ENCODE data around the gene IL10RB. TPM values are rescaled to one million over a fixed set of nuclear protein-coding genes. Genes with fewer than 3 reads are reported as not detected.
"Not testable (repeated sequence)": the region's sequence is repeated elsewhere in the genome, so short reads cannot be mapped to it uniquely, and the experiment has no call there.

IL10RB gene
- total RNA-seq, 1 donor from 2014 or later, result 49.1 TPM

DNA sequence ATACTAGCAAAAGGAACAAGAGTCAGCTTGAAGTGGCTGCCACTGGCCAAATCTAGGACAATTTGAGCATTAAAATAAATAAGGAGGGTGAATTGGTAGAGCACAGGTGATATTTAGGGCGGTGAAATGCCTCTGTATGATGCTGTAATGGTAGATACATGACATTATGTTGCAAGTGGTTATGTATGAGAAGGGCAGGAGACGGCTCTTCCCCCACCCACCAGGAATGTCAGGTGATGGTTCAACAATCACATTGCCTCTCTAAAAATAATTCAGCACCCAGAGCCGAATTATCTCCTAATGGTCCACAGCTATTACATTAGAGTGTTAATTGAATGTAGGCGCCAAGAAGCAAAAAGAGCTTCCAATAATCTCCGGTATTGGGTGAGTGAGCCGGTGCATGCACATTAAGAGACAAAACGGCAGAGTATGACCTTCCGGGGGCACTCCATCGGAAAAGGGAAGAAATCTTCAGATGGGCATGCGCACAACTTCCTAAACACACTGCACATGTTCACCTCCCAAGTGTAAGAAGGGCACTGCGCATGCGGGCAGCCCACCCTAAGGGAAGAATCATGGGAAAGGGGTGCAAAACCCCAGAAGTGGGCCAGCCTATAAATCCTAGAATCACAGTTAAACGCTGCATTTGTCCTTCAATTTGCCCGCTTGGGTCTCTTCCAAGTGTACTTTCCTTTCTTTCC is 51.8 kb downstream of the IL10RB start:
- no peaks in the 10 kb centered on the region for H3K27me3 ChIP-seq (ENCODE audit: low read depth)
- no peaks in the 10 kb centered on the region for H3K36me3 ChIP-seq
- H3K4me1 ChIP-seq, result no peaks in the 10 kb centered on the region
- H3K27ac ChIP-seq, result no peak overlapping the region
- no peaks in the 10 kb centered on the region for H3K9me3 ChIP-seq
- no peak overlapping the region for H3K4me3 ChIP-seq
- ATAC-seq (no peak), DNase-seq (no peak)
- TF ChIP-seq, protein P1, sequence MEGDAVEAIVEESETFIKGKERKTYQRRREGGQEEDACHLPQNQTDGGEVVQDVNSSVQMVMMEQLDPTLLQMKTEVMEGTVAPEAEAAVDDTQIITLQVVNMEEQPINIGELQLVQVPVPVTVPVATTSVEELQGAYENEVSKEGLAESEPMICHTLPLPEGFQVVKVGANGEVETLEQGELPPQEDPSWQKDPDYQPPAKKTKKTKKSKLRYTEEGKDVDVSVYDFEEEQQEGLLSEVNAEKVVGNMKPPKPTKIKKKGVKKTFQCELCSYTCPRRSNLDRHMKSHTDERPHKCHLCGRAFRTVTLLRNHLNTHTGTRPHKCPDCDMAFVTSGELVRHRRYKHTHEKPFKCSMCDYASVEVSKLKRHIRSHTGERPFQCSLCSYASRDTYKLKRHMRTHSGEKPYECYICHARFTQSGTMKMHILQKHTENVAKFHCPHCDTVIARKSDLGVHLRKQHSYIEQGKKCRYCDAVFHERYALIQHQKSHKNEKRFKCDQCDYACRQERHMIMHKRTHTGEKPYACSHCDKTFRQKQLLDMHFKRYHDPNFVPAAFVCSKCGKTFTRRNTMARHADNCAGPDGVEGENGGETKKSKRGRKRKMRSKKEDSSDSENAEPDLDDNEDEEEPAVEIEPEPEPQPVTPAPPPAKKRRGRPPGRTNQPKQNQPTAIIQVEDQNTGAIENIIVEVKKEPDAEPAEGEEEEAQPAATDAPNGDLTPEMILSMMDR (IDR thresholded peaks at IDR 0.05), result no peak
- intact Hi-C loops (cut with DNase I), result no loop called here

DNA sequence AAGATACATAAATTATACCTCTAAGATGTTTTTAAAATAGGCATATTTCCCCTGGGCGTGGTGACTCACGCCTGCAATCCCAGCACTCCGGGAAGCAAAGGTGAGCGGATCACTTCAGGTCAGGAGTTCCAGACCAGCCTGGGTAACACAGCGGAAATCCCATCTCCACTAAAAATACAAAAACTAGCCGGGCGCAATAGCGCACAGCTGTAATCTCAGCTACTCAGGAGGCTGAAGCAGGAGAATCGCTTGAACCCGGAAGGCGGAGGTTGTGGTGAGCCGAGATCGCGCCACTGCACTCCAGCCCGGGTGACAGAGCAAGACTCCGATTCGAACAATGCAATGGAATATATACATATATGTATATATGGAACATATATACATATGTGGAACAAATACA is 54.8 kb downstream of the IL10RB start:
- intact Hi-C loops (cut with DNase I); ATAC-seq; H3K4me3 ChIP-seq; H3K27me3 ChIP-seq (ENCODE audit: low read depth); H3K36me3 ChIP-seq; H3K4me1 ChIP-seq; DNase-seq; H3K27ac ChIP-seq; H3K9me3 ChIP-seq: not testable (repeated sequence)

GRCh38 chr21:33323610-33324009 is 57.4 kb downstream of the IL10RB start:
- peak overlapping the region; percentile 99 for H3K4me3 ChIP-seq
- not testable (repeated sequence) for H3K27ac ChIP-seq

DNA sequence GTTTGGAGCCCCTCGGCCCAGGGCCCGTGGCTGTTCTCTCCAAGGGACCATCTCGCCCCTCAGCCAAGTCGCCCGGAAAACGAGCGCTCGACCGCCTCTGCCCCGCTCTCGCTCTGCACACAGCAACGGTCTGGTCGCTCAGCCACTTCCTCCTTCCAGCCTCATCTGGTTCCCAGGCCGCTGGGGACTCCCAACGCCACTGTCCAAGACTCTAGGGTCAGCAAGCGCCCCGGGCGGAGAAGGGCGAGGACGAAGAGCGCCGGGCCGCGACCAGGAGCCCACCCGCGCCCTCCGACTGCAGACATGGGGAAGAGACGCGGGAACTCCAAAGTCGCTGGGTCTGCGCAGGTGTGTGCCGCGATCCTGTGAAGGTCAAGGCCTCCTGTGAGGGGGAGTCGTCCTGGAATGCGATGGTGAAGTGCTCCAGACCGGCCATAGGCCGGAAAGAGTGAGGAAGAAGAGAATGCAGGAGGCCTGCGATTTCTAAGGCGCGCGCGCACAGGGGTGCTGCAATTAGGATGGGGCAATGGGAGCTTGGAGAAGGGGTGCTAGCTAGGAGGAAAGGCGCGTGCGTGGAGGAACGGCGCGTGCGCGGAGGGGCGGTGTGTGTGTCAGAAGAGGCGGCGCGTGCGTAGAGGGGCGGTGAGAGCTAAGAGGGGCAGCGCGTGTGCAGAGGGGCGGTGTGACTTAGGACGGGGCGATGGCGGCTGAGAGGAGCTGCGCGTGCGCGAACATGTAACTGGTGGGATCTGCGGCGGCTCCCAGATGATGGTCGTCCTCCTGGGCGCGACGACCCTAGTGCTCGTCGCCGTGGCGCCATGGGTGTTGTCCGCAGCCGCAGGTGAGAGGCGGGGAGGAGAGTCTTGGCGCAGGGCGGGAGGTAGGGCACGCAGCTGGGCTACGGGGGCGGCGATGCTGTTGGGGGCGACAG is 58.4 kb downstream of the IL10RB start, which contains the start of gene IFNAR1:
Gene IFNAR1 (plus strand): TSS at position 680 of the 931 bp plus-strand sequence. CDS start 86 bp downstream, at position 766.
- Histone ChIP-seq H3K27ac (peak within 1 kb of the TSS; percentile 100), H3K4me1 (peaks cover 31% of the 10 kb centered on the region), H3K36me3 (no peaks in the 10 kb centered on the region), H3K9me3 (no peaks in the 10 kb centered on the region), H3K4me3 (peak within 1 kb of the TSS; percentile 99), H3K27me3 (ENCODE audit: low read depth) (no peaks in the 10 kb centered on the region)
- intact Hi-C loops (cut with DNase I), result no loop called here
- peak; percentile 99 to 100 for ATAC-seq
- TF ChIP-seq, protein P1 (IDR thresholded peaks at IDR 0.05), result no peak
- peak; percentile 100 for DNase-seq

More at GRCh38 chr21:33323610-33324009, 57.4 kb downstream of the IL10RB start:
- H3K9me3 ChIP-seq; ATAC-seq; H3K36me3 ChIP-seq; intact Hi-C loops (cut with DNase I); DNase-seq; H3K27me3 ChIP-seq (ENCODE audit: low read depth): not testable (repeated sequence)
- peaks cover 31% of the 10 kb centered on the region for H3K4me1 ChIP-seq

DNA sequence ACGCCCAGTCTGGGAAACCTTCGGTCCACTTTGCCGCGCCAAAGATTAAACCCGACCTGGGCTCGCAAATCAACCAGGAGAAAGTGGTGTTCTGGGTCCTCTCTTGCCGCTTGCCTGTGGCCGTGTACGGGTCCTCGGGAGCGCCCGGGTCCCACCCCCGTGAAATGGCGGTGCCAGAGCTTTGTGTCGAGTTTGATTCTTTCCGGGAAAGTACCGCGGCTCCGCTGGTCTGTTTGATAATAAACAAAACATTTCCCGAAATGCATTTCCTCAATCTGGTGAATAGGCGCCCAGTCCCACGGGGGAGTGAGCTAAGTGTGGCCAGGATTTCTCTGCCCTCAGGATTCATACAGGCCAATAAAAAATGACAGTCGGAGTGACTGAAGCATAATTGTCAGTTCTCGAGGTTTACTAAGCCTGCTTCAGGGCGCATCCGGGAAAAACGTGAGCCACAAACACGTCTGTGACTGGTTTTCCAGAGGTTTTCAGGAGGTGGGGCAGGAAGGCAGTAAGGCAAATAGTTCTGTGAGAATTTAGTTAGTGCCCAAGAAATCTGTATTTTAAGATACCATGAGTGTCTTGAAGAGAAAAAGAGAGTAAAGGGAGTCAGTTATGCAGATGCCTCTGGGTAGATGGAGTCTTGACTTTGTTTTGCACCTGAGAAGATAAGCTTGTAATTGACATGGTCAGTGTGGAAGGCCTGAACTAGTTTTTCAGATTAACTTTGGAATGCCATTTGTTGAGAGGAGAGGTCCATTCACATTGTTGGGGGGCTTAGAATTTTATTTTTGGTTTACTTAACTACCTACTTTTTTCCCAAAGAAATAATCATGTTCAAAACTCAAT is 59.3 kb downstream of the IL10RB start:
- intact Hi-C loops (cut with DNase I), result no loop called here
- peak overlapping the region; percentile 99 for H3K4me3 ChIP-seq
- ATAC-seq (peak; percentile 78 to 82), DNase-seq (peak; percentile 85)
- TF ChIP-seq, protein P1 (IDR thresholded peaks at IDR 0.05), result no peak
- H3K36me3 ChIP-seq, result no peaks in the 10 kb centered on the region
- peak overlapping the region; percentile 100 for H3K27ac ChIP-seq
- peaks cover 31% of the 10 kb centered on the region for H3K4me1 ChIP-seq
- no peaks in the 10 kb centered on the region for H3K27me3 ChIP-seq (ENCODE audit: low read depth)
- H3K9me3 ChIP-seq, result no peaks in the 10 kb centered on the region

DNA sequence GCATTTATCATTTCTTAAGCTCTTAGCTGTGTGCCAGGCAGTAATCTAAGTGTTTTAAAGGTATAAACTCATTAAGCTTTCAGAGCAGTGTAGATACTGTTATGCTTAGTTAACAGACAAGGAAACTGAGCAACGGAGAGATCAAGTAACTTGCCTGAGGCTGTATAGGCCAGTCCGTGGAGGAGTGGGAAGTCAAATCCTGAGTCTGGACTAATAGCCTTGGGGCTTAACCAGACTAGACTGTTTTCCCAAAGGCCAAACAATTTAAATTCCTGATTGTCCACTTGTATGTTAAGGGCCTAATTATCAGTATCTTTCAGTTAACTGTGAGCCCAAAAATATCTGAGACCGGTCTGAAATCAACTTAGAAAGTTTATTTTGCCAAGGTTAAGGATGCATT is 61.2 kb downstream of the IL10RB start:
- intact Hi-C loops (cut with DNase I), result no loop called here
- TF ChIP-seq, protein P1 (IDR thresholded peaks at IDR 0.05), result no peak
- no peak overlapping the region for H3K4me3 ChIP-seq

More for the DNA sequence above, 61.2 kb downstream of the IL10RB start:
- no peak for ATAC-seq
- no peaks in the 10 kb centered on the region for H3K9me3 ChIP-seq
- no peaks in the 10 kb centered on the region for H3K27me3 ChIP-seq (ENCODE audit: low read depth)
- no peak overlapping the region for H3K27ac ChIP-seq
- DNase-seq, result no peak
- H3K4me1 ChIP-seq, result peaks cover 31% of the 10 kb centered on the region
- H3K36me3 ChIP-seq, result peaks cover 10% of the 10 kb centered on the region

All from lower lobe of right lung (tissue), 2 donors.